NCI-H774 (cell line): ENCODE results near the gene FFAR1.

Experiments
- DNase-seq: peaks from one replicate; lab custom pipeline; 2025; lab: John Stamatoyannopoulos, UW

FFAR1 gene

DNA sequence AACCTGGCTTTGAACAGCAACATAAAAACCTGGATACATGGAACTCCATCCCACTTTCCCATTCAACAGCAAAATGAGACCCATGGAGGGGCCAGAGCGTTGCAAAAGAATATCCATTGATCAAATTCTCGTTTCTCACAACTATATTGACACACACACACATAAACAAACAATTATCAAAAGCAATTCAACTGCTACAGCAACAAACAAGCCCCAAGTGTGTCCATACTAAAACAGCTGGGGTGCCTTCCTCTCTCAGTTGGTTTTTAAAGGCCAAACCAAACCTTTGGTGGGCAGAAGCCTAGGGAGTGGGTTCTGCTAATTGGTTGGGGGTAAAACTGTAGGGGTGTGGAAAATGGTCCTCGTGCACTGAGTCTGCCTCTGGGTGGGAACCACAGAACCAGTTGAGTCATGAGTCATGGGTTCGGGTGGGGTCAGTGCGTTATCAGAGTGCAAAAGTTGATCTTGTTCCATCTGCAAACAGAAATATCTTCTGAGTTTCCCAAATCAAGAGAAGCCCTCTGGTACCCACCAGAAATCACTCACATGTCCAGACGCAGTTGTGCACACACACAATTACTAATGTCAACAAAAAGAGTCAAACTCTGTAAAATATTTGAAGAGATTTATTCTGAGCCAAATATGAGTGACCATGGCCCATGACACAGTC lies 41.6 kb downstream of the FFAR1 start:
- no peak for DNase-seq

DNA sequence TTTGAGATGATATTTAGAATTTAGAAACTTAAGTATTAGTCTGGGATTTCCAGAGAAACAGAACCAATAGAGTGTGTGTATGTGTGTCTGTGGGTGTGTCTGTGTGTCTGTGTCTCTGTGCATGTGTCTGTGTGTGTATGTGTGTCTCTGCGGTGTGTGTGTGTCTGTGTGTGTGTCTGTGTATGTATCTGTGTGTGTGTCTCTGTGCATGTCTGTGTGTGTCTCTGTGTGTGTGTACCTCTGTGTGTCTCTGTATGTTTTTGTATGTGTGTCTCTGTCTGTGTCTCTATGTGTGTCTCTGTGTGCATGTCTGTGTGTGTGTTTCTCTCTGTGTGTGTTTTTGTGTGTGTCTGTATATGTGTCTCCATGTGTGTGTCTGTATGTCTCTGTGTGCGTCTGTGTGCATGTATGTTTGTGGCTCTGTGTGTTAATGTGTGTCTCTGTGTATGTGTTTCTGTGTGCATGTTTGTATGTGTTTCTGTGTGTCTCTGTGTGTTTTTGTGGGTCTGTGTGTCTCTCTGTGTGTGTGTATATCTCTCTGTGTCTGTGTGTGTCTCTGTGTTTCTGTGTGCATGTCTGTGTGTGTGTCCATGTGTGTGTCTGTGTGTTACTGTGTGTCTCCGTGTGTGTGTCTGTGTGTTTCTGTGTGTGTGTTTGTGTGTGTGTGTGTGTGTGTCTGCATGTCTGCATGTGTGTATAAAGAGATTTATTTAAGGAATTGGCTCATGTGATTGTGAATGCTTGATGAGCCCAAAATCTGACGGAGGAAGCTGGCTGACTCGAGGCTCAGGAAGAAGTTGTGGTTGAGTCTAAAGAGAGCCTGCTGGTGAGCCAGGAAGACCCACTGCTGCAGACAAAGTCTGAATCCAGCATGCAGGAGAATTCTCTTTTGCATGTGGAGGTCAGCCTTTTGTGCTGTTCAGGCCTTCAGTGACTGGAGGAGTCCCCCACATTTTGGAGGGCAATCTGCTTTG lies 45.3 kb downstream of the FFAR1 start:
- no peak for DNase-seq

DNA sequence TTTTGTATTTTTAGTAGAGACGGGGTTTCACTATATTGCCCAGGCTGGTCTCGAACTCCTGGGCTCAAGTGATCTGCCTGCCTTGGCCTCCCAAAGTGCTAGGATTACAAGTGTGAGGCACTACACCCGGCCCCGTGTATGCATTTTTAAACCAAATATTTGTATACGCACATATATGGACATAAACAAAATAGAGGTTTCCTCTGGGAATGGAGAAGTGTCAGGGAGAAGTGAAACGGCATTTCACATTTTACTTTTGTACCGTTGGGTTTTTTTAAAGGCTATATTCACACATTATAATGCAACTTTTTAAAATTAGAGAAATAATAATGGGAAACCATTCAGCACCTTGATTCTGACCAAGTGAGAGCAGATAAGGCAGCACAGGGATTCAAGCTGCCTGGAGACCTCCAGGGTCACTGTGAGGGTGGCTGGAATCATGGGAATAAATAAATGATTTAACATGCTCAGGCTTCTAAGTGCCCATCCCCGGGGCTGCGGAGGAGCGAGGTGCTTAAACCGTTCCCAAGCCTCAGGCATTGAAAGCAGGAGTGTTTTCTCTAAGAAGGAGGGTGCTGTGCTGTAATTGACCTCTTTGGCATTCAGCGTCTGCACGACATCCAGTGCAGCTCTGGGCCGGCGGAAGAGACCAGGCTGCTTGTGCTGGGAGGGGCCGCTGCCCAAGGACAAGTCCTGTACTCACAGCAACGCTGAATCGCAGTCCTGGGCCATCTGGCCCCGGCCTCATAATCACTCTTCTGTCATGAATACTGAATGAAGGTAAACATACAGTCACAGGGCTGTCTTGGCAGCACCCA lies 47.9 kb downstream of the FFAR1 start:
- no peak for DNase-seq

DNA sequence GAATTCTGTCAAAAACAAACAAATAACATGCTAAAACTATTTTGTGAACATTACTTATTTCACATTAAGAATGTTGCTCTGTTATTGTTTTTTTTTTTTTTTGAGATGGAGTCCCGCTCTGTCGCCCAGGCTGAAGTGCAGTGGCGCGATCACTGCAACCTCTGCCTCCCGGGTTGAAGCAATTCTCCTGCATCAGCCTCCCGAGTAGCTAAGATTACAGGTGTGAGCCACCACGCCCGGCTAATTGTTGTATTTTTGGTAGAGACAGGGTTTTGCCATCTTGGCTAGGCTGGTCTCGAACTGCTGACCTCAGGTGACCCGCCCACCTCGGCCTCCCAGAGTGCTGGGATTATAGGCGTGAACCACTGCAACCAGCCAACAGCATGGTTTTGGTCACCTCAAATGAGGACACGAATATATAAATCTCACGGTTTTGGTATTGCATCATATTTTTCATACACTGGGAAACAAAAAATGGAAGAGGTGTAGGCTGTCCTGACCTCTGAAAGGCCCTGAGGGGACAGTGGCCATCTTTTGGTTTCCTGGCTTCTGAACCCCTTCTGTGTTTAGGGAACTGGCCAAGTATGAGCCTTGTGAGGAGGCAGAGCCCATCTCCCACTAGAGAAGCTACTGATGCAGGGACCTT lies 48.7 kb downstream of the FFAR1 start:
- DNase-seq, result no peak

DNA sequence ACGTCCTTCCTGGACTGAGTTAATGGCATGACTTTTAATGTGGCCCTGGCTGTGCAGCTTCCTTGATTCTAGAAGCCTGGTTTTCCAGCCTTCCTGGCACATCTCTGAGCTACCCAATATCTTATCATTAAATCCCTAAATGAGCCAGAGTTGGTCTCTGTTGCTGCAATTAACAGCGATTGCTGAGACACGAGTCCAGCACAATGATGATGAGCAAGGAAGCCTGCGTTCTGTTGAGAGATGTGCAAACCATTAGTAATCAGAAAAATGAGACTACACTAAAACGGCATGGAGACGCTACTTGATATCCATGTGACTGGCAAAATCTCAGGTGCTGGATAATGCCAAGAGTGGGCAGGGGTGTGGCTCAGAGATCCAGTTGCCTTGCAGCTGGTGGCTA lies 49.4 kb downstream of the FFAR1 start:
- DNase-seq, result no peak
